Endothelial cell (in vitro differentiated cells): ENCODE results near the gene PAOX. TPM values are rescaled to one million over a fixed set of nuclear protein-coding genes. Genes with fewer than 3 reads are reported as not detected.

ENCODE experiments used
- DNase-seq: peaks from one replicate; pipeline ENCODE4 v3.0.0; 2021; ENCODE audit warnings: low spot score
- H3K27ac Mint-ChIP-seq: one replicate; pipeline ENCODE4 v1.8.0; 2021; ENCODE audit warnings: mixed read lengths, inconsistent platforms; ENCODE audit not compliant: unreplicated experiment
- H3K27me3 Mint-ChIP-seq: one replicate; pipeline ENCODE4 v1.8.0; 2021; ENCODE audit warnings: mild to moderate bottlenecking, moderate library complexity, mixed read lengths, inconsistent platforms; ENCODE audit not compliant: unreplicated experiment
- H3K36me3 Mint-ChIP-seq: one replicate; pipeline ENCODE4 v1.8.0; 2021; ENCODE audit warnings: mild to moderate bottlenecking, low read depth, mixed read lengths, inconsistent platforms; ENCODE audit not compliant: unreplicated experiment
- H3K4me1 Mint-ChIP-seq: one replicate; pipeline ENCODE4 v1.8.0; 2021; ENCODE audit warnings: mild to moderate bottlenecking, mixed read lengths, inconsistent platforms; ENCODE audit not compliant: unreplicated experiment
- H3K4me3 Mint-ChIP-seq: one replicate; pipeline ENCODE4 v1.8.0; 2021; ENCODE audit warnings: mild to moderate bottlenecking, mixed read lengths, inconsistent platforms; ENCODE audit not compliant: unreplicated experiment
- H3K9me3 Mint-ChIP-seq: one replicate; pipeline ENCODE4 v1.8.0; 2021; ENCODE audit warnings: mixed read lengths, inconsistent platforms; ENCODE audit not compliant: unreplicated experiment
- long read RNA-seq: library from polyadenylated mRNA; unstranded; transcript quantifications from one replicate; pipeline ENCODE4 v2.0.0, GENCODE V29; 2020; ENCODE audit not compliant: unreplicated experiment
- total RNA-seq: library from RNA; stranded (reverse); fragmentation: NEBNext Ultra II Directional; extraction: Animal tissue kit (Norgen Biotek cat#: 25700); gene quantifications from one replicate; pipeline ENCODE4 v1.2.1, GENCODE V29; 2021; ENCODE audit not compliant: unreplicated experiment
- TF ChIP-seq, protein P1 (sequence below): fragments of 200-600 bp; sonication (generic); IDR thresholded peaks from one replicate; pipeline ENCODE4 v1.5.0; 2021; ENCODE audit warnings: antibody characterized with exemption; ENCODE audit not compliant: unreplicated experiment

The PAOX gene
- total RNA-seq: 6.6 TPM
- long read RNA-seq, partial matches to known transcripts: 1 of 6 reads
- long read RNA-seq, other reads (novel, unspliced or antisense): 1 of 6 reads

DNA sequence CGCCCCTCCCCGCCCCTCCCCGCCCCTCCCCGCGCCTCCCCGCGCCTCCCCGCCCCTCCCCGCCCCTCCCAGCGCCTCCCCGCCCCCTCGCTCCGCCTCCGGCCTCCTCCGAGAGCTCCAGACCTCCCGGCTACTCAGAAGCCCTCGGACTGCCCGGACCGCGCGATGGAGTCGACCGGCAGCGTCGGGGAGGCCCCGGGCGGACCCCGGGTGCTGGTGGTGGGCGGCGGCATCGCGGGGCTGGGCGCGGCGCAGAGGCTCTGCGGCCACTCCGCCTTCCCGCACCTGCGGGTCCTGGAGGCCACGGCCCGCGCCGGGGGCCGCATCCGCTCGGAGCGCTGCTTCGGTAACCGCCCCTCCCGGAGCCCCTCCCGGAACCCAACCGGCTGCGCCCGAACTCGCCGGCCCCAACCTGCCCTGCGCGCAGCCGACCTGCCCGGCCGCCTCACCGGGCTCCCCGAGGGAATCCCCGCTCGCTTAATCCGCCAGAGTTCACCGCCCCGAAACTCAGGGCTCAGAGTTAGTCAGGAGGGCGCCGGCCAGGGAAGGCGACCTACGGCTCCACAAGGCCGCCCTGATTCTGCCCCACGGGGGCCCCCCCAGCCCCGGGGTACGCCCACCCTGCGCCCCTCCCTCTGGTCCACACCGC, at the start of gene PAOX:
TSS of gene PAOX (plus strand) at position 111 of the 649 bp plus-strand sequence. CDS start at position 166, 55 bp downstream.
- TF ChIP-seq, protein P1, sequence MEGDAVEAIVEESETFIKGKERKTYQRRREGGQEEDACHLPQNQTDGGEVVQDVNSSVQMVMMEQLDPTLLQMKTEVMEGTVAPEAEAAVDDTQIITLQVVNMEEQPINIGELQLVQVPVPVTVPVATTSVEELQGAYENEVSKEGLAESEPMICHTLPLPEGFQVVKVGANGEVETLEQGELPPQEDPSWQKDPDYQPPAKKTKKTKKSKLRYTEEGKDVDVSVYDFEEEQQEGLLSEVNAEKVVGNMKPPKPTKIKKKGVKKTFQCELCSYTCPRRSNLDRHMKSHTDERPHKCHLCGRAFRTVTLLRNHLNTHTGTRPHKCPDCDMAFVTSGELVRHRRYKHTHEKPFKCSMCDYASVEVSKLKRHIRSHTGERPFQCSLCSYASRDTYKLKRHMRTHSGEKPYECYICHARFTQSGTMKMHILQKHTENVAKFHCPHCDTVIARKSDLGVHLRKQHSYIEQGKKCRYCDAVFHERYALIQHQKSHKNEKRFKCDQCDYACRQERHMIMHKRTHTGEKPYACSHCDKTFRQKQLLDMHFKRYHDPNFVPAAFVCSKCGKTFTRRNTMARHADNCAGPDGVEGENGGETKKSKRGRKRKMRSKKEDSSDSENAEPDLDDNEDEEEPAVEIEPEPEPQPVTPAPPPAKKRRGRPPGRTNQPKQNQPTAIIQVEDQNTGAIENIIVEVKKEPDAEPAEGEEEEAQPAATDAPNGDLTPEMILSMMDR: no peak
- no peaks in the 10 kb centered on the region for H3K9me3 Mint-ChIP-seq
- H3K36me3 Mint-ChIP-seq: no peaks in the 10 kb centered on the region
- peak within 1 kb of the TSS; percentile 83 for H3K4me3 Mint-ChIP-seq
- H3K27me3 Mint-ChIP-seq: peaks cover 23% of the 10 kb centered on the region
- DNase-seq: peak; percentile 53
- no peak within 1 kb of the TSS for H3K27ac Mint-ChIP-seq
- H3K4me1 Mint-ChIP-seq: no peaks in the 10 kb centered on the region

DNA sequence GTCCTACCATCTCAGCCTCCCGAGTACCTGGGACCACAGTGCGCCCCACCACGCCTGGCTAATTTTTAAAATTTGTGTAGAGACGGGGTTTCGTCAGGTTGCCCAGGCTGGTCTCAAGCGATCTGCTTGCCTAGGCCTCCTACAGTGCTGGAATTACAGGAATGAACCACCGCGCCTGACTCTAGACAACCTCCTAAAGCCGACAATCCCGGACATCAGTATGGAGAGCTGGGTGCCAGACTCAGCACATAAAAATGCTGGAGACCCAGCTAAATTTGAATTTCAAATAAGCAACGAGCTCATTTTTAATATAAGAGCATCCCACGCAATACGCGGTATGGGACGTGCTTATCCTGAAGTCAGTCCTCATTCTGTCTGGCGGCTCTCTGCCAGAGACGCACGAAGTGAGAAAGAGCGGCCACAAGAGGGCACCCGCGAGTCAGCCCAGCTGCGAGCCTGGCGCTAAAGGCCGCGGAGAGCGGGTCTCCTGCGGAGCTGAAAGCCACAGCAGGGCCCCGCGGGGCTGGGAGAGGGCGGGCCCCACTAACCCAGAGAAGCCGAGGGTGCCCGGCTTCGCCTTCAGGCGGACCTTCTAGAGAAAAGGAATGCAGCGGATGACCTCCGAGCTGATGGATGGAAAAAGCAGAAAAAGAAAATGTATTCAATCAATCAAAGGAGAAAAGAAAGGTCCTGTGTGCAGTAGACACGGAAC, 49.4 kb upstream of the PAOX start:
- Mint-ChIP-seq H3K36me3 (no peaks in the 10 kb centered on the region), H3K9me3 (no peaks in the 10 kb centered on the region), H3K27ac (no peak overlapping the region), H3K4me1 (no peaks in the 10 kb centered on the region), H3K27me3 (peaks cover 35% of the 10 kb centered on the region), H3K4me3 (no peak overlapping the region)
- TF ChIP-seq, protein P1: peak; percentile 89
- peak; percentile 92 for DNase-seq

DNA sequence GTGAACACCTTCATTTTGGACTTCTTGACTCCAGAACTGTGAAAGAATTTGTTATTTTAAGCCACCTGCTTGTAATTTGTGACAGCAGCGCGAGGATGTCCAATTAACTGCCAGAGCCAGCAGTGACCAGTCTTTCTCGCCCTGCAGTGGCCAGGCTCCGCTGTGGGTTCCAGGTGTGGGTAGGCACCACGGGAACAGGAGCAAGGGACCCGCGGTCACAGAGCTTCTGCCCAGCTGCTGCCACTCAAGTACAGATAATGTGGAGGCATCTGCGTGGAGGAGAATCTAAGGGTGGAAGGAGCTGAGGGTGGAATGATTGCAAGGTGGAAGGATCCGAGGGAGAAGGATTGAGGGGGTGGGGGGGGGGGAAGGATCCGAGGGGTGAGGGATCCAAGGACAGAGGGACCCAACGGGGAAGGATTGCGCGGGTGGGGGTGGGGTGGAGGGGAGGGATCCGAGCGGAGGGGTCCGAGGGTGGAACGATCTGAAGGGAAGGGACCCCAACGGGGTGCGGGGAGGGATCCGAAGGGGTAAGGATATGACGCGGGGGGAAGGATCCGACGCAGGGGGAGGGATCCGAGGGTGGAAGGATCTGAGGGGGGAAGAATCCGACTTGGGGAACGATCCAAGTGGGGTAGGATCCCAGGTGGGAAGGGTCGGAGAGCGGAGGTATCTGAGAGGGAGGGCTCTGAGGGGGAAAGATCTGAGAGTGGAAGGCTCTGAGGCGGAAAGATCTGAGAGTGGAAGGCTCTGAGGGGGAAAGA, 45.9 kb upstream of the PAOX start:
- Mint-ChIP-seq H3K36me3 (no peaks in the 10 kb centered on the region), H3K4me1 (no peaks in the 10 kb centered on the region), H3K27ac (no peak overlapping the region), H3K27me3 (peaks cover 27% of the 10 kb centered on the region), H3K9me3 (no peaks in the 10 kb centered on the region), H3K4me3 (no peak overlapping the region)
- TF ChIP-seq, protein P1: no peak
- DNase-seq: no peak

DNA sequence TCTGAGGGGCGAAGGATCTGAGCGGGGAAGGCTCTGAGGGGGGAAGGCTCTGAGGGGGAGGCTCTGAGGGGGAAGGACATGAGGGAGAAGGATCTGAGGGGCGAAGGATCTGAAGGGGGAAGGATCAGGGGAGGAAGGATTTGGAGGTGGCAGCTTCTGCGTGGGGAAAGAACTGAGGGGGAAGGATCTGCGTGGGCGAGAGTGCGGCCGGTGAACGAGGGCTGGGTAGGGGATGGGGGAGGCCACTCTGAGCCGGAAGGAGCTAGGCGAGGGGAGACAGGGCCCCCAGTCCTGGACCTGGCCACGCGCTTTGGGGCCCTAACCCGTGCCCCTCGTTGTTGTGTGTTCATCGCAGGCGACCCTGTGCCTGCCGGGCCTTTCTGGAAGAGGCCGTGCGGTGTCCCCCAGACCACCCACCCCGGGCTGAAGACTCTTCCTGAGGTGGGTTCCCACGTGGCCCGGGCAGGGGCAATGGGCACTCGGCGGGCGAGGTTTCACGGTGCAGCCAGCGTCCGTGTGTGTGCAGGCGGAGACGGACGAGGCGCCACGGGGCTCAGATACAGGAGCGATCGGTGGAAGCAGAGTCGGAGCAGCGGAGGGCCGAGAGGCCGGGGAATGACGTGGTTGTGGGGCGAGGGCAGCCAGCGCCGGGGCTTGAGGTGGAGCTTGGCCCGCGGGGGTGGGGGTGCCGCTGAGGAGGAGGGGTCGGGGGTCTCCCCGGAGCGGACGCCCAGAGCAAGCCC, 44.4 kb upstream of the PAOX start:
- no peak overlapping the region for H3K4me3 Mint-ChIP-seq
- TF ChIP-seq, protein P1: no peak
- H3K27ac Mint-ChIP-seq: no peak overlapping the region
- DNase-seq: no peak
- H3K9me3 Mint-ChIP-seq: no peaks in the 10 kb centered on the region
- no peaks in the 10 kb centered on the region for H3K36me3 Mint-ChIP-seq
- H3K27me3 Mint-ChIP-seq: peaks cover 22% of the 10 kb centered on the region
- no peaks in the 10 kb centered on the region for H3K4me1 Mint-ChIP-seq
